ENCODE measurements around the gene SOWAHC. TPM values are rescaled to one million over a fixed set of nuclear protein-coding genes. Genes with fewer than 3 reads are reported as not detected.

Gene SOWAHC
- total RNA-seq, 1 donor from 2014 or later, result not detected

GRCh38 chr2:109611467-109612095 is 2.6 kb upstream of the SOWAHC start:
- no peak overlapping the region for H3K4me3 Mint-ChIP-seq
- no peak for TF ChIP-seq CTCF (IDR thresholded peaks at IDR 0.05)
- peaks cover 8% of the 10 kb centered on the region for H3K9me3 Mint-ChIP-seq

GRCh38 chr2:109613081-109613921 is 863 bp upstream of the SOWAHC start:
- ATAC-seq (ENCODE audit: low read depth), result no peak
- no peak for DNase-seq
- intact Hi-C loops (cut with micrococcal nuclease), result loop anchor here (5.0 kb wide), 1 partner anchor 1166 kb away; the partner anchor contains the start of gene GCC2
- TF ChIP-seq CTCF (IDR thresholded peaks at IDR 0.05), result no peak
- peaks cover 8% of the 10 kb centered on the region for H3K9me3 Mint-ChIP-seq
- peak overlapping the region; percentile 85 for H3K4me3 Mint-ChIP-seq
- peaks cover 3% of the 10 kb centered on the region for H3K36me3 Mint-ChIP-seq (ENCODE audit: low read depth)
- POLR2A ChIA-PET, result no interaction called here
- peak overlapping the region; percentile 9 for H3K27ac Mint-ChIP-seq
- H3K4me1 Mint-ChIP-seq, result peaks cover 15% of the 10 kb centered on the region
- CTCF ChIA-PET, result no interaction called here
- H3K27me3 Mint-ChIP-seq, result peaks cover 57% of the 10 kb centered on the region

More at GRCh38 chr2:109611467-109612095, 2.6 kb upstream of the SOWAHC start:
- peaks cover 3% of the 10 kb centered on the region for H3K36me3 Mint-ChIP-seq (ENCODE audit: low read depth)
- H3K4me1 Mint-ChIP-seq, result peaks cover 15% of the 10 kb centered on the region
- ChIA-PET POLR2A (no interaction called here), CTCF (no interaction called here)
- peaks cover 52% of the 10 kb centered on the region for H3K27me3 Mint-ChIP-seq
- no peak overlapping the region for H3K27ac Mint-ChIP-seq
- ATAC-seq (ENCODE audit: low read depth), result no peak
- no peak for DNase-seq
- intact Hi-C loops (cut with micrococcal nuclease), result loop anchor here (5.0 kb wide), 1 partner anchor 1164 kb away; the partner anchor contains the start of gene GCC2

- CTCF ChIA-PET, result no interaction called here
- no peak for TF ChIP-seq CTCF (IDR thresholded peaks at IDR 0.05)
- Mint-ChIP-seq H3K27ac (no peak overlapping the region), H3K9me3 (peaks cover 2% of the 10 kb centered on the region), H3K27me3 (peaks cover 55% of the 10 kb centered on the region), H3K36me3 (ENCODE audit: low read depth) (peaks cover 3% of the 10 kb centered on the region), H3K4me1 (peaks cover 15% of the 10 kb centered on the region), H3K4me3 (no peak overlapping the region)
- no peak for DNase-seq
- POLR2A ChIA-PET, result no interaction called here
- ATAC-seq (ENCODE audit: low read depth), result no peak
- intact Hi-C loops (cut with micrococcal nuclease), result loop anchor here (5.0 kb wide), 1 partner anchor 1168 kb away; the partner anchor contains the start of gene GCC2
These were observed 812 bp downstream of the SOWAHC start for GRCh38 chr2:109614715-109615636.

GRCh38 chr2:109615637-109616144 is 1.5 kb downstream of the SOWAHC start:
- Mint-ChIP-seq H3K27me3 (peaks cover 53% of the 10 kb centered on the region), H3K9me3 (peaks cover 2% of the 10 kb centered on the region), H3K27ac (no peak overlapping the region), H3K4me3 (peak overlapping the region; percentile 24), H3K4me1 (peaks cover 15% of the 10 kb centered on the region), H3K36me3 (ENCODE audit: low read depth) (peaks cover 3% of the 10 kb centered on the region)
- ATAC-seq (ENCODE audit: low read depth), result no peak
- ChIA-PET POLR2A (no interaction called here), CTCF (no interaction called here)
- no peak for TF ChIP-seq CTCF (IDR thresholded peaks at IDR 0.05)
- no peak for DNase-seq
- intact Hi-C loops (cut with micrococcal nuclease), result no loop called here
